NCI-H1436 (cell line): ENCODE data around the gene PHPT1.
"Not testable (repeated sequence)": the region's sequence is repeated elsewhere in the genome, so short reads cannot be mapped to it uniquely, and the experiment has no call there.

Experiments used
- DNase-seq: peaks from one replicate; lab custom pipeline; 2025; lab: John Stamatoyannopoulos, UW

Gene PHPT1

DNA sequence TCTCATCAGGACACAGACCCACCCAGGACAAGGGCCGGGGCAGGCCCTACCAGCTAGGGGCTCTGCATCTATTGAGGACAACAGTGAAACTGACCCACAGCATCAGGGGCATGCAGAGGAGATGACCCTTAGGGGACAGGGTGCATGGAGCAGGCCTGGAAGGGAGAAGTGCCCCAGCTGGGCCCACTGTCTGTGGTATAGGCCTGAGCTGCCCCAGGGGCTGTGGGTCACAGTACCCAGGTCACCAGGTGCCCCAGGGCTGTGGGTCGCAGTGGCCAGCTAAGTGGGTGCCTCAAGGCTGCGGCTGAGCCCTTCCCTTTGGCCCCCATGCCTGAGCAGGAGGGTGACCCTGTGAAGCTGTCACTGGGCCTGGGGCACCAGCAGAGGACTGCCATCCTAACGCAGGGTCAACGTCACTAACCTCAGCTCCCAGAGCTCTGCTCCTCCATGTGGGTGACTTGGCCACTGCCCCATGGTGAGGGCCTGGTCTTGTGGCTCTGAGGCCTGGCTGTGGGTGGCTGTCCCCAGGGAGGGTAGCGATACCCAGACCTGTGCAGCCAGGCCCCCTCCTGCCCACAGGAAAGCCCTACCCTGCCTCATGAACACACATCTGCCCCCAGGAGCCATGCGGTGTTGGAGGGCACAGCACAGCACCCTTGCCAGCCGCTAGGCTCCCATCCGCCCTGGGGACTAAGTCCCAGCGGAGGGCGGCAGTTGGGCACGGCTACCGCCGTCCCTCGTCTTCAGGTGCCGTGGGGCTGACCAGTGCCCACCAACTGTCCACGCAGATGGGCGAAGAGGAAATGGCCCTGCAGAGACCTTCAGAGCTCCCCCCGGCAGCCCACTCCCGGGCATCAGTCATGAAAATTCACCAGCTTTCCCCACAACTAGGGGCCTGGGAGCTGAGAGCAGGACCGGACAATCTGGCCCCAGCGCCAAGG is 12.0 kb downstream of the PHPT1 start:
- no peak for DNase-seq

DNA sequence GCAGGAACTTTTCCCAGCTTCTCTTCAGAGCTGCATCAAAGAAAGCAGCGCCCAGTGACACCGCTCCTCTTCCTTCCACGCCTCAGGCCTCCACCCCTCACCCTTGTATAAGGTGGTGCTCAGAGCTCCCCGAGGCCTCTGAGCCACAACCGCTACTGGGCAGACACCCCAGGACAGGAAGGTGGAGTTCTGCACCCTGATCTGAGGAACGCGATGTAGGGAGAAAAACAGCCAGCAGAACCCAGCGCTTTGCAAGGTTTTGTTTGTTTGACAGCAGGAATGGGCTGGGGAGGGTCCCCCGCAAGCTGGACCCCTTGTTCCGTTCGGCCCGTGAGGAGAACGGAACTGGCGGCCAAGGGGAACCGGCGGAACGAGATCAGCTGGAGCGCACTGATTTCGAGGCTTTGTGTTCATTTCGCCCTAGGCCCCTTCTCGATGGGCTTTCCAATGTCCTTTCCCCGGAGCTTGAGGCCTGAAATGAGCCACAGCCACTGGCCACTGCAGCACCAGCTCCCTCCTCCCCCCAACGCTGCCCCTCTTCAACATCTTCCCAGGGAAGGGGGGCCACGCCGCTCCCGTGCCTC is 12.8 kb downstream of the PHPT1 start:
- no peak for DNase-seq

DNA sequence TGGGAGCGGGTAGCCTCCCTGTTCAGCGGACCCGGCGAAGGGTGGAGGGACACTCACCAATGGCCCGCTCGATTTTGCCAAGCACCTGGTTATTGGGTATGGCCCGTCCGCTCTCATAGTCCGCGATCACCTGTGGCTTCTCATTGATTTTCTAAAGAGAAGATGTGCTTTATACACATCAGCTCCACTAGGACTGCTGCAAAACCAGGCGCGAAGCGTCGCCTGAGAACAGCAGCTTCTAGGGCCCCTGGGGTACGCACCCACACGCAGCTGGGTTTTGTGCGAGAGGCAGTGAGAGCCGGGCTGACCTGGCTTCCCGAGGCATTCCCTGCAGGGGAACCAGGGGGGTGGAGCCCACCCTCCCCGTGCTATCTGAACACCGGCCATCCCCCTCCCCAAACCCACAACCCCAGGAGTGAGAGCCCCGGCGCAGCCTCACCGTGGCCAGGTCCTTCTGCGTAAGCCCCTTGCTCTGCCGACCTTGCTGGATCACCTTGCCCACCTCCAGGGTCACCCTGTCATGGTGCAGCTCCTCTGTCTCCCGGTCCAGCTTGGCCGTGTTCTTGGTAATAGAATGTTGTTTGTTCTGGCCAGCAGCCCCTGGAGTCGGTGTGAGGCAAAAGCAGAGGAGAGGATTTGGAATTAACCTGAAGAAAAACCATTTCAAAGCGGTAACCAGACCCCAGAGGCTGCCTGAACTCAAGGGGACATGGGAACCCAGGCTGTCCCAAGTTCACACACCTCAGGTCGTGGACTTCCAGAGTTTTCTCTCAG is 13.8 kb downstream of the PHPT1 start:
- no peak for DNase-seq

DNA sequence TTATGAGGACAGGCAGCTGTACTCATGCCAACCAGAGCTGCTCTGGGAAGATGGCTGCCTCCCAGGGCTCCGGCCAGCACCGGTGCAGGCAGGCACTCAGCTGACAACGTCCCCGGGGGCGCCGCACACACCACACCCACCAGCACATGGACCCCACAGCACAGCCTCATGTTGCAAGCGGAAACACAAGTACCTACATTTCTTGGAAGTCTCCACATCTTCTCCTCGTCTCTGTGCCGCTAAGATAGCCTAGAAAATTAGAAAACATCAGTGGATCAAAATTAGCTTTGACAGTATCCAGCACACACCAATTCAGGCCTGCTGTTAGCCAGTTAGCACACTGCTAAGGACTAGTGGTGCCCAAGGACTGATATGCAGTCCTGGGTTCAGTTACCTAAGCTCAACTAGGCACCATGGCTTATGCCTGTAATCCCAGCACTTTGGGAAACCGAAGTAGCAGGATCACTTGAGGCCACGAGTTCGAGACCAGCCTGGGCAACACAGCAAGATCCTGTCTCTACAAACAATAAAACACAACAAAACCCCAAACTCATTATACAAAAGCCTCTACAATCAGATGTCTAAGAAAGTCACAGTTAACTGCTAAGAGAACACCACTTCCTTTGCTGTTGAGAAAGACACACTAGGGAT is 14.5 kb downstream of the PHPT1 start:
- DNase-seq: no peak

DNA sequence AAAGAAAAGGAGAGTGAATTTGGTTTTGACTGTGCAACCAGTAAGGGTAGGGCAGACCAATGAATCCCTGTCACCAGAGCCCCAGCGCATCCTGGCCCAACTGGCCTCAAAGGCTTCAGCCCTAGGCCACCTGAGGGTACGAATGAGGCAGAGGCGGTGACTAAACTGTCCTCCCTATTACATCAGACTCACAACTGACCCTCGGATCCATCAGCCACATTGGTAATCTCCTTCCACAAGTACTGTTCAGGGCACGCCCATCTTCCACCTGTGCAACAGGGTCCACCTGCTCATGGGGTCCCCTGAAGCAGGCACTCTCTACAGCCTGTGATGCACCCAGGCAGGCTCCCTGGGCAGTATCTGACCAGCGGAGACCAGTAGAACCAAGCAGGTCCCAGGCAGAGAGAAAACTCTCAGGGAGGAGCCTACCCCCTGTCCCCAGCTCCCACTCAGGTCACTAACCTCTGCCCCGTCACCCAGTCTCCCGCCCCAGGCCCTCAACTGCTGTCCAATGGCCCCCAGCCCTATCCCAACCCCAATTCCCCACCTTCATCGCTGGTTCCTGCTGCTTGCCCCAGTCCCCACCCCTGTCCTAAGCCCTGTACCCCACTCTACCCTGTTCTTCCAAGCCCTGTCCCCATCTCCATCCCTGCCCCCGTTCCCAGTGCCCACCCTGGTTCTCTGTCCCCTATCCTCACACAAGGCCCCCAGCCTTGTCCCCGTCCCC is 16.0 kb downstream of the PHPT1 start:
- DNase-seq: no peak

DNA sequence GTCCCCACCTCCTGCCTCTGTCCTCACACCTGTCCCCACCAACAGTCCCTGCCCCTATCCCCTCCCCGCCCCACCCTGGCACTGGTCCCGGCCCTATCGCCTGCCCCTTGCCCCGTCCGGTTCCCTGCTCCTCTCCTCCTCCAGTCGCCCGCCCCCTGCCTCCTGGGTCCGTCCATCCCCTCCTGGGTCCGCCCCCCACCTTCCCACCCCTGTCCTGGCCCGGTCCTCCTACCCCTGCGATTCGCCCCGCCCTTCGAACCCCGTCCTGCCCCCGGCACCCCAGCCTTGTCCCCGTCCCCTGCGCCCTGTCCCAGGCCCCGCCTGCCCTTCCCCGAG is 16.5 kb downstream of the PHPT1 start:
- DNase-seq: no peak

DNA sequence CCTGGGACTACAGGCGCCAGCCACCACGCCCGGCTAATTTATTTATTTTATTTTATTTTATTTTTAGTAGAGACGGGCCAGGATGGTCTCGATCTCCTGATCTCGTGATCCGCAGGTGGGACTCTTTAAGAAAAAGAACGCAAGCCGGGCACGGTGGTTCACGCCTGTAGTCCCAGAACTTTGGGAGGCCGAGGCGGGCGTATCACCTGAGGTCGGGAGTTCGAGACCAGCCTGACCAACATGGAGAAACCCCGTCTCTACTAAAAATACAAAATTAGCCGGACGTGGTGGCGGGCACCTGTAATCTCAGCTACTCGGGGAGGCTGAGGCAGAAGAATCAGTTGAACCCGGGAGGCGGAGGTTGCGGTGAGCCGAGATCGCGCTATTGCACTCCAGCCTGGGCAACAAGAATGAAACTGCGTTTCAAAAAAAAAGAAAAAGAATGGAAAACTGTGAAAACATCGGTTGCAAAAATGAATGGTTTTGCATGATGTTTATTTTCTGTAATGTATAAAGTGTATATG is 17.8 kb downstream of the PHPT1 start:
- not testable (repeated sequence) for DNase-seq

DNA sequence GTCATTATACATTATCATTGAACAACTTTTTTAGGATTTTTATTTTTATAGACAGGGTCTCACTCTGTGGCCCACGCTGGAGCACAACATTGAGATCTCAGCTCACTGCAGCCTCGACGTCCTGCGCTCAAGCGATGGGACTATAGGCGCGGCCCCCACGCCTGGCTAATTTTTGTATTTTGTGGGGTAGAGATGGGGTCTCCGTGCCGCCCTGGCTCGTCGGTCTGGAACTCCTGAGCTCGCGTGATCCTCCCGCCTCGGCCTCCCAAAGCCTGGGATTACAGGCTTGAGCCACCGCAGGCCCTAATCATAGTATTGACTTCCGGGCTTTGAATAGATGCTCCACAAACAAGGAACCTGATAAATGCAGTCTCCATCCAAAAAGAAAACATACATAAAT is 18.3 kb downstream of the PHPT1 start:
- DNase-seq: no peak

DNA sequence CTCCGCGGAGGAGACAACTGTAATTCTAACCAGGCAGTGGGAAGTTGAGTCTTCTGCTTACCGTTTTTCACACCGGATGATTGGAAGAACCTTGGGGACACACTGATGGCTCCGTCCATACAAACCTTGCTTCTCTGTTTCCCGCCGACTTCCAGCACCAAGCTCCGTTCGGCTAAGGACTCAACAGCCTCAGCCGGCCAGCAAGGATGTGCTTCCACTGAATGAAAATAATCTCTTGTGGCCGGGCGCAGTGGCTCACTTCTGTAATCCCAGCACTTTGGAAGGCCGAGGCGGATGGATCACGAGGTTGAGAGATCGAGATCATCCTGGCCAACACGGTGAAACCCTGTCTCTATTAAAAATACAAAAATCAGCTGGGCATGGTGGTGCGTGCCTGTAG is 18.7 kb downstream of the PHPT1 start:
- no peak for DNase-seq

DNA sequence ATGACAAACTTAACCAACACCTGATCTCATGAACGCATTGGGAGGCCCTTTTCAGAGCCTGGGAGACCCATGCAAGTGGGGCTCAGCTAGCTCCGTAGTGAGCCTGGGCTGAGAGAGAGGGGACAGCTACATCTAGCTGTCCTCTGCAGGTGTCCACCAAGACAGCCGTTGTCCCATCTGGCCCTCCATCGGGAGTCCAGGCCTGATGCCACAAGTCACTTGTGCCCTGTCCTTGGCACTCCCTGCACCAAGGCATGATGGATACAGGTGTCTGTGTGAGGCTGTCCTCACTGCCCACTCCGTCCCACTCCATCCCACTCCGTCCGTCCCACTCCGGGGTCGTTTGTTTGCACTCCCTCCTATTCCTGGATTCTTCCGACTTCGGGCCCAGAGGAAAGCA is 19.4 kb downstream of the PHPT1 start:
- no peak for DNase-seq

DNA sequence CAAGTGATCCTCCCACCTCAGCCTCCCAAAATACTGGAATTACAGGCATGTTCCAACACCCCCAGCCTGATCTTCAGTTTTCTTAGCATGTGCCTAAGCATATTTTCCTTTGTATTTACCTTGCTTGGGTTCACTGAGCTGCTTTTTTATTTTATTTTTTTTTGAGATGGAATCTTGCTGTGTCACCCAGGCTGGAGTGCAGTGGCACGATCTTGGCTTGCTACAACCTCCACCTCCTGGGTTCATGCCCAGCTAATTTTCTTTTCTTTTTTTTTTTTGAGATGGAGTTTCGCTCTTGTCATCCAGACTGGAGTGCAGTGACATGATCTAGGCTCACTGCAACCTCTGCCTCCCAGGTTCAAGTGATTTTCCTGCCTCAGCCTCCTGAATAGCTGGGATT is 20.4 kb downstream of the PHPT1 start:
- not testable (repeated sequence) for DNase-seq

DNA sequence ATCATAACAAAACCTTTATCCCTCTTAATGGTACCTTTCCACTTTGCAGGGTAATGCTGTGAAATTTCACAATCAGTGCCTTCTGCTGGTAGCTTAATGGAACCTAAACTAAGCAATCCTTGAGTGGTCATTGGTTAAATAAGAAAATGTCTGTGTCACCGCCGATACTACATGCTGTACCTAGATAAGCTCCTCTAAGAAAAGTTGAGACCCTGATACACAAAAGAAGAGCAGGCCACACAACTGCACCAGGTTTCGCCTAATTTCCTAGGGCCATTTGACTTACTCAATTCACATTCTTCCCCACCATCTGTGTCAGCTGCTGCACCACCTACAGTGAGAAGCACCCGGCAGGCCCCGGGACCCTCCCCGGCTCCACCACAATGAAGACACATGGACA is 25.9 kb downstream of the PHPT1 start:
- no peak for DNase-seq

DNA sequence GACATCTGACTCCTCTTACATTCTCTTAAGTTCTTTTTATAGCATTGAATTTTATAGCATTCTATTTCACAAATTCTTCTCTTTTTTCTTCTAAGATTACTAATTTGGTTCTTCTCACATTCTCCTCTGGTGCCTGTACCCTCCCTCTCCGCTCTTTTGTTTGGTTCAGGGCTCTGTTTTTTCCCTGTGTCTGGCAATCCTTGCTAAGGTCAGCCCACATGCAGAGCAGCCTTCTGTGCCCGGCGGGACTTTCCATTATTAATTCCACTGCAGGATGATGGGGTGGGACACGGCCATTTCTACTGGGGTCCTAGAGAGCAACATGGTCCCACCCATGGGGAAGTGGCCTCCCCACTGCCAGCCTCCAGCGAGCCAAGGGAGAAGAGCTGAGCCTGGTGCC is 27.3 kb downstream of the PHPT1 start:
- DNase-seq: no peak

DNA sequence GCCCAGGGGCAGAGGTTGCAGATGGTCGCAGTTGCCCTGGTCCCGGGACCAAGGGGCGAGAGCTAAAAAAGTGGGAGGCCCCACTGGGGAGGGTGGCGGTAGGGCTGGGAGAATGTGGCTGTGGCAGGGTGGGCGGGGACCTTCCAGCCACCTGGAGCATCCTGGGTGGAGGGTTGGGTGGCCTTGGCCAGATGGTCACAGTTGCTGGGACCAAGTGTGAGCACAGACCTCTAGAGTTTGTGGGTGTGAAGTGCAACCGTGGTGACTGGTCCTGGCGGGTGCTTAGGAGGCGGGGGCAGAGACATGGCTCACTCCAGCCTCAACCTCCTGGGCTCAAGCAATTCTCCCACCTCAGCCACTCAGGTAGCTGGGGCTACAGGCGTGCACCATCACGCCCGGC is 31.4 kb downstream of the PHPT1 start:
- DNase-seq: no peak

DNA sequence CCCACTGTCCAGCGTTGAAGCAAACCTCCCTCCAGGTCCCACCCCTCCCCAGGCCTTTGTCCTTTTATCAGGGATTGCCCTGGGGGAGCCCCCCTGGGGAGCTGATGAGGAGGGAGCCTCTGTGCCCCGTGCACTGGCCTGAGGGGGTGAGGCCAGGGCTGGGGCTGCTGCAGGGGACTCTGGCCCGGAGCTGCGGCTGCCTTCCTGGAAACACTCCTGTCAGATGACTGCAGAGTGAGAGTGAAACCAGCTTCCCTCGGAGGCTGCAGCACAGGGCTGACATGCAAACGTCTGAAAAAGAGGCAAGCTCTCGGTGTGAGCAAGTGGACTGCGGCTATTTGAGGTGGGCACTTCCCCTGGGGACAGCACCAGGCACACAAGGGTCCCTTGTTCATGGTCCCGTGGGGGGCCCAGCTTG is 32.5 kb downstream of the PHPT1 start:
- no peak for DNase-seq

DNA sequence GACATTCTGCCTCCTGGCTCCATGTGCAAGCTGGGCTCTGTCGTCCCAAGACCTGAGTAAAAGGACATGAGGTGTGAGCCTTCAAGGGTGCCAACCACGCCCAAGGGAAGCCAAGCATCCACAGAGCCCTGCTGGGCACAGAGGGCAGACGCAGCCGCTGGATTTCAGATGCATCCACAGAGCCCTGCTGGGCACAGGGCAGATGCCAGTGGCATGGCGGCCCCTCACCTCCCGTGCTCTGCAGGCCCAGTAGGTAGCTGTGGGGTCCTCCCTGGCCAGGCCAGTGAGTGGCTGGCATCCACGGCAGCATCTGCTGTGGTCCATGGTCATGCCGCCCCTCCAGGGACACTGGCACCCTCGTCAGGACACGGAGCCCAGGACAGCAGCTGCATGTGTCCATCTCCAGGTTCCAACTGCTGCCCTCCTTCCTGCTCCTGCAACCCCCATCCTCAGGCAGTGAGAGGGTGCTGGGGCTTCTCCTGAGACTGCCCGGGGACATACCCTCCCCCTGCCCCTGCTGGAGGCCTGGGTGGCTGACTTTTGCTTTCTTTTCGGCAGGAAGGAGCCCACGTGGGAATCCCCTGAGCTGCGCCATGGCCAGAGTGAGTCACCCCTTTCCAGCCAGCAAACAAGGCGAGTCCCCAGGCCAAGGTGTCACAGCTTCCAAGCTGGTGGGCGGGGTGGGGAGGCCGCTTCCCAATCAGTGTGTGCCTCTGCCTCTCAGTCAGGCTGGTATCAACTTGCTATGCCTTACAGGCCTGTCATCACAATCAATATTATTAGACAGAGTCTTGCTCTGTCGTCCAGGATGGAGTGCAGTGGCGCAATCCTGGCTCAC is 33.1 kb downstream of the PHPT1 start:
- no peak for DNase-seq

DNA sequence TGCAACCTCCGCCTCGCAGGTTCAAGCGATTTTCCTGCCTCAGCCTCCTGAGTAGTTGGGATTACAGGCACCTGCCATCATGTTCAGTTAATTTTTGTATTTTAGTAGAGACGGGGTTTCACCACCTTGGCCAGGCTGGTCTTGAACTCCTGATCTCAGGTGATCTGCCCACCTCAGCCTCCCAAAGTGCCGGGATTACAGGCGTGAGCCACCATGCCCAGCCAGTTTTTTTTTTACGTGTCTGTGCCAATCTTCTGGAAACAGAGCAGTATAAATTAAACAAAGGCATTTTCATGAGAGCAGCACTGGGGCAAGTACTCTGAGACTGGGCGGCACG is 33.7 kb downstream of the PHPT1 start:
- not testable (repeated sequence) for DNase-seq

DNA sequence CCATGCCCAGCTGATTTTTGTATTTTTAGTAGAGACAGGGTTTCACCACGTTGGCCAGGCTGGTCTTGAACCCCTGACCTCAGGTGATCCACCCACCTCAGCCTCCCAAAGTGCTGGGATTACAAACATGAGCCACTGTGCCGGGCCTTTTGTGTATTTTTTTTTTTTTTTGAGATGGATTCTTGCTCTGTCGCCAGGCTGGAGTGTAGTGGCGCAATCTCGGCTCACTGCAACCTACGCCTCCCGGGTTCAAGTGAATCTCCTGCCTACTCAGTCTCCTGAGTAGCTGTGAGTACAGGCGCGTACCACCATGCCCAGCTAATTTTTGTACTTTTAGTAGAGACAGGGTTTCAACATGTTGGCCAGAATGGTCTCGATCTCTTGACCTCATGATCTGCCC is 34.5 kb downstream of the PHPT1 start:
- DNase-seq: not testable (repeated sequence)

DNA sequence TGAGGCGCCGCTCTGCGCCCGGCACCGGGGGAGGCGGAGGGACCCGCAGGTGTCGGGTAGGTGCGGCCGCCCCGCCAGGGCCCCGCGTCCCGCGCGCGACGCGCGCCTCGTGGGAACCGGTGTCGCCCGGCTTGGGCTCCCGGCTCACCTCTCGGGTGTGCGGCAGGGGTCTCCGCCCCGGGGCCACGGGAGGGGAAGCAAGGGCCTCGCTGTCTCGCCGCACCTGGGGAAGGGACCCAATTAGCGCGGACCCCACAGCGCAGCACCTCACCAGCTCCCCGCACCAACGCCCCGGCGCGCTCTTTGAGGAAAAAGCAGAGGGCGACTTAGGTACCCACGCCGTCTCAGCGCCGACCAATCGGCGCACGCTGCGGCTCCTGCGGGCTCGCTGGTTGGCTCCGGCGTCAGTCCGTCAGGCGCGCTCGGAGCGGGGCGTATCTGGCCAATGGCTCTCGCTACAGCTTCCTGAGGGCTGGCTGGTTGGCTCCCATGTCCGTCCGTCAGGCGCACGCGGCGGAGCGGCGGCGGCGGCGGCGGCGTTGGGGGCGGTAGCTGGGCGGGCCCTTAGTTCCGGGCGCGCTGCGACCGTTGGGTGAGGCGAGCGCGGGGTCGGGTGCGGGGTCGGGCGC is 36.9 kb downstream of the PHPT1 start, which contains the start of gene TRAF2:
Gene TRAF2 (plus strand): TSS at position 567 of the 629 bp plus-strand sequence. CDS start 12,225 bp downstream, outside the sequence.
- peak; percentile 91 for DNase-seq
